Measurements from ENCODE around the gene OLFML3. TPM values are rescaled to one million over a fixed set of nuclear protein-coding genes. Genes with fewer than 3 reads are reported as not detected.
A peak's percentile ranks its signal among the peaks of the same experiment; 100 is the strongest.

OLFML3 gene
- total RNA-seq, 1 experiment from 2014 or later, result 171 TPM

GRCh38 chr1:113949007-113949406 lies 30.3 kb upstream of the OLFML3 start:
- Histone ChIP-seq H2BK20ac (ENCODE audit: low read depth, low read length, poor library complexity, severe bottlenecking) (no peak overlapping the region), H3T11ph (ENCODE audit: low read length) (no peak overlapping the region), H2BK12ac (ENCODE audit: insufficient read length, low read depth, low read length) (no peak overlapping the region), H4K8ac (replicated peaks; ENCODE audit: insufficient read length, low read depth, low read length) (no peak overlapping the region), H3K18ac (ENCODE audit: insufficient read length, low read depth, low read length) (no peak overlapping the region), H4K5ac (ENCODE audit: insufficient read length, low read depth, low read length) (no peak overlapping the region), H3K56ac (ENCODE audit: insufficient read length, low read depth, low read length) (no peak overlapping the region), H3K79me1 (ENCODE audit: insufficient read depth, low read depth, low read length, poor library complexity, severe bottlenecking) (peaks cover 9% of the 10 kb centered on the region), H2BK120ac (ENCODE audit: low read depth, low read length, poor library complexity, severe bottlenecking) (no peak overlapping the region), H3K23me2 (ENCODE audit: insufficient read length, low read depth, low read length, poor library complexity, severe bottlenecking) (no peaks in the 10 kb centered on the region), H2AK5ac (ENCODE audit: insufficient read length, low read length) (no peak overlapping the region), H3K27ac (ENCODE audit: insufficient read length, low read depth, low read length) (no peak overlapping the region), H2BK15ac (ENCODE audit: low read depth, low read length) (no peak overlapping the region), H3K4ac (ENCODE audit: low read depth, low read length) (no peak overlapping the region), H3K79me2 (ENCODE audit: insufficient read depth, low read length) (no peaks in the 10 kb centered on the region; the same call in 1 of the 2 replicates), H2AFZ (ENCODE audit: low read length) (no peak overlapping the region), H2BK5ac (ENCODE audit: insufficient read length, low read length) (no peak overlapping the region), H3K23ac (ENCODE audit: insufficient read length, low read depth, low read length) (no peak overlapping the region), H3K4me1 (ENCODE audit: insufficient read depth, low read length) (peaks cover 3% of the 10 kb centered on the region; the same call in 1 of the 2 replicates), H4K20me1 (ENCODE audit: control insufficient read depth, insufficient read depth, insufficient read length) (no peaks in the 10 kb centered on the region), H3K27me3 (ENCODE audit: insufficient read depth, low read length) (no peaks in the 10 kb centered on the region), H3K9ac (ENCODE audit: extremely low read depth, insufficient read length, low read length) (no peak overlapping the region), H4K91ac (ENCODE audit: insufficient read length, low read depth, low read length) (no peak overlapping the region), H3K4me2 (ENCODE audit: insufficient read depth, insufficient read length, low read length) (no peak overlapping the region), H3K14ac (ENCODE audit: insufficient read depth, low read length) (no peak overlapping the region), H3K9me3 (ENCODE audit: control insufficient read depth, low read depth, low read length) (no peaks in the 10 kb centered on the region)
- no peak overlapping the region for H3K27ac Mint-ChIP-seq
- no peaks in the 10 kb centered on the region for H3K27me3 Mint-ChIP-seq (ENCODE audit: low read depth)
- peak; percentile 50; the same call in 2 of the 3 replicates for TF ChIP-seq CTCF (conservative IDR thresholded peaks at IDR 0.05)
- no CpG with 5 or more reads among the region's 5 CpGs for WGBS (ENCODE audit: extremely low coverage, insufficient read length, low lambda C conversion rate)
- peaks cover 0 to 15% (median 3%) of the 10 kb centered on the region in 3 experiments; a peak in 4 of 7 replicates for H3K36me3 Mint-ChIP-seq (ENCODE audit: insufficient read depth in 1 of 3, low read depth in 3 of 3)
- H3K4me3 Mint-ChIP-seq, result no peak overlapping the region
- H3K4me1 Mint-ChIP-seq, result peaks cover 25 to 28% of the 10 kb centered on the region in 2 experiments
- no peak for DNase-seq
- H3K9me3 Mint-ChIP-seq, result no peaks in the 10 kb centered on the region

Measured in H9 (cell line).